CD14-positive monocyte (primary cell): Measurements from ENCODE around the gene FHOD3. TPM values are rescaled to one million over a fixed set of nuclear protein-coding genes. Genes with fewer than 3 reads are reported as not detected.

Source experiments
- DNase-seq, 3 donors: peaks; one replicate each; pipeline ENCODE4 v3.0.0-alpha.2; 2011 to 2022
- H2AFZ ChIP-seq: 2 replicates; pipeline ENCODE4 v1.6.0; 2012; ENCODE audit warnings: mild to moderate bottlenecking, low read depth, low read length, inconsistent platforms; ENCODE audit not compliant: insufficient read depth, poor library complexity, severe bottlenecking
- H3K27ac ChIP-seq, 2 donors: 1 replicate in 1 of 2; 2 replicates in 1 of 2; pipeline ENCODE4 v1.5.1; 2012 to 2013; ENCODE audit warnings: low read length in 2 of 2, control low read depth in 1 of 2, inconsistent platforms in 1 of 2, low read depth in 1 of 2, mild to moderate bottlenecking in 1 of 2
- H3K27me3 ChIP-seq, 2 donors: one replicate each; pipeline versions ENCODE4 v1.6.0 to v1.6.1; 2011 to 2013; ENCODE audit warnings: low read length in 2 of 2; ENCODE audit not compliant: control insufficient read depth in 2 of 2, insufficient read depth in 2 of 2
- H3K36me3 ChIP-seq, 2 donors: replicated peaks in 1 of 2; 1 replicate in 1 of 2; 2 replicates in 1 of 2; pipeline versions ENCODE4 v1.5.1 to v1.6.1; 2012 to 2013; ENCODE audit warnings: low read length in 2 of 2, control low read depth in 1 of 2, inconsistent platforms in 1 of 2, mild to moderate bottlenecking in 1 of 2; ENCODE audit not compliant: insufficient read depth in 2 of 2, control insufficient read depth in 1 of 2
- H3K4me1 ChIP-seq, 2 donors: 1 replicate in 1 of 2; 2 replicates in 1 of 2; pipeline versions ENCODE4 v1.5.1 to v1.6.1; 2012 to 2013; ENCODE audit warnings: low read length in 2 of 2, control low read depth in 1 of 2, inconsistent platforms in 1 of 2, mild to moderate bottlenecking in 1 of 2, moderate library complexity in 1 of 2; ENCODE audit not compliant: insufficient read depth in 2 of 2, control insufficient read depth in 1 of 2
- H3K4me2 ChIP-seq: replicated peaks from 2 replicates; pipeline ENCODE3; 2012; ENCODE audit warnings: low read length, moderate library complexity, mild to moderate bottlenecking; ENCODE audit not compliant: poor library complexity, severe bottlenecking; ENCODE audit errors: extremely low read depth
- H3K4me3 ChIP-seq, 3 experiments: fragments of 200-600 bp in 1 of 3; sonication (generic) in 1 of 3; replicated peaks in 1 of 3; 1 replicate in 2 of 3; 2 replicates in 1 of 3; pipeline ENCODE4 v1.5.1; 2011 to 2013; ENCODE audit warnings: low read length in 3 of 3, mild to moderate bottlenecking in 3 of 3, control low read depth in 2 of 3, low read depth in 2 of 3, inconsistent platforms in 1 of 3, moderate library complexity in 1 of 3
- H3K79me2 ChIP-seq: 2 replicates; pipeline ENCODE4 v1.6.0; 2012; ENCODE audit warnings: mild to moderate bottlenecking, control low read depth, inconsistent platforms, low read length, moderate library complexity; ENCODE audit not compliant: insufficient read depth
- H3K9ac ChIP-seq: 2 replicates; pipeline ENCODE4 v1.6.0; 2017; ENCODE audit warnings: low read length, mild to moderate bottlenecking; ENCODE audit not compliant: insufficient read depth, poor library complexity, severe bottlenecking
- H3K9me3 ChIP-seq, 2 donors: replicated peaks in 1 of 2; 1 replicate in 1 of 2; 2 replicates in 1 of 2; pipeline versions ENCODE4 v1.5.1 to v1.6.1; 2012 to 2013; ENCODE audit warnings: low read length in 2 of 2, control low read depth in 1 of 2; ENCODE audit not compliant: control insufficient read depth in 1 of 2, insufficient read depth in 1 of 2
- H4K20me1 ChIP-seq: 2 replicates; pipeline ENCODE4 v1.6.0; 2012; ENCODE audit warnings: mild to moderate bottlenecking, low read length, control low read depth, moderate library complexity; ENCODE audit not compliant: insufficient read depth
- H3K27ac Mint-ChIP-seq, 7 donors: one replicate each; pipeline ENCODE4 v1.8.0; 2020; ENCODE audit warnings: mild to moderate bottlenecking in 7 of 7, mixed read lengths in 7 of 7, moderate library complexity in 6 of 7, inconsistent platforms in 2 of 7
- H3K27me3 Mint-ChIP-seq, 3 donors: one replicate each; pipeline ENCODE4 v1.8.0; 2021 to 2022; ENCODE audit warnings: low read depth in 3 of 3, mild to moderate bottlenecking in 3 of 3, mixed read lengths in 3 of 3, moderate library complexity in 3 of 3, inconsistent platforms in 1 of 3
- H3K36me3 Mint-ChIP-seq, 2 donors: one replicate each; pipeline ENCODE4 v1.8.0; 2020; ENCODE audit warnings: mixed read lengths in 2 of 2, inconsistent platforms in 1 of 2, mild to moderate bottlenecking in 1 of 2
- H3K4me1 Mint-ChIP-seq: one replicate; pipeline ENCODE4 v1.8.0; 2020; ENCODE audit warnings: mild to moderate bottlenecking, mixed read lengths
- H3K4me3 Mint-ChIP-seq, 2 donors: one replicate each; pipeline ENCODE4 v1.8.0; 2020; ENCODE audit warnings: mild to moderate bottlenecking in 2 of 2, mixed read lengths in 2 of 2, moderate library complexity in 1 of 2
- H3K9me3 Mint-ChIP-seq, 7 donors: one replicate each; pipeline ENCODE4 v1.8.0; 2020 to 2022; ENCODE audit warnings: mixed read lengths in 7 of 7, mild to moderate bottlenecking in 6 of 7, moderate library complexity in 6 of 7, inconsistent platforms in 2 of 7
- CTCF ChIP-seq: fragments of 200-600 bp; IDR thresholded peaks from one replicate; pipeline ENCODE4 v1.8.0; 2022; ENCODE audit warnings: antibody characterized with exemption, mild to moderate bottlenecking
- WGBS: methylation state at CpG from one replicate; pipeline ENCODE4 v1.1.5; 2013; ENCODE audit warnings: missing lambda C conversion rate; ENCODE audit not compliant: insufficient coverage; 5-methylcytosine and 5-hydroxymethylcytosine counted together
- intact Hi-C, 2 donors: fragments of 100-400 bp; cut with micrococcal nuclease; formaldehyde crosslinking; loops; one replicate each; pipeline versions ENCODE4 v1.15.0 to v1.15.1; 2023
- polyA plus RNA-seq, 3 donors: library from polyadenylated mRNA; depleted of rRNA in 1 of 3; unstranded in 2 of 3; stranded (reverse) in 1 of 3; fragments of 300-500 nt in 2 of 3; fragments of >200 nt in 1 of 3; fragmentation: Illumina TruSeq in 2 of 3; gene quantifications; 1 replicate in 2 of 3; 2 replicates in 1 of 3; pipeline ENCODE4 v1.2.3, GENCODE V29; 2012 to 2021

Gene FHOD3
- polyA plus RNA-seq, 3 donors = not detected

GRCh38 chr18:36527051-36527450 lies 229.5 kb downstream of the FHOD3 start:
- Histone ChIP-seq H2AFZ (no peak overlapping the region), H3K4me3 (no peak overlapping the region), H3K27ac (no peak overlapping the region), H3K9ac (no peak overlapping the region), H3K4me1 (no peaks in the 10 kb centered on the region), H3K4me2 (no peak overlapping the region), H4K20me1 (no peaks in the 10 kb centered on the region), H3K36me3 (no peaks in the 10 kb centered on the region), H3K9me3 (peaks cover 0 to 4% of the 10 kb centered on the region in 2 donors), H3K27me3 (no peaks in the 10 kb centered on the region), H3K79me2 (no peaks in the 10 kb centered on the region)
- Mint-ChIP-seq H3K27ac (no peak overlapping the region), H3K4me3 (no peak overlapping the region), H3K4me1 (no peaks in the 10 kb centered on the region), H3K27me3 (peaks cover 1 to 3% (median 1%) of the 10 kb centered on the region in 3 donors), H3K9me3 (peaks cover 0 to 13% (median 7%) of the 10 kb centered on the region in 7 donors), H3K36me3 (no peaks in the 10 kb centered on the region)
- TF ChIP-seq CTCF = no peak
- WGBS = 95% methylated on average over 4 of the region's 6 CpGs
- intact Hi-C loops = no loop called here
- no peak for DNase-seq

GRCh38 chr18:36527740-36528455 lies 230.4 kb downstream of the FHOD3 start:
- H4K20me1 ChIP-seq = no peaks in the 10 kb centered on the region
- intact Hi-C loops = no loop called here
- Mint-ChIP-seq H3K27me3 (peaks cover 1 to 3% (median 1%) of the 10 kb centered on the region in 3 donors), H3K36me3 (no peaks in the 10 kb centered on the region), H3K9me3 (peaks cover 0 to 16% (median 7%) of the 10 kb centered on the region in 7 donors), H3K4me3 (no peak overlapping the region), H3K27ac (no peak overlapping the region), H3K4me1 (no peaks in the 10 kb centered on the region)
- H3K27ac ChIP-seq = no peak overlapping the region
- H3K36me3 ChIP-seq = no peaks in the 10 kb centered on the region
- no peak for TF ChIP-seq CTCF
- no peak overlapping the region for H2AFZ ChIP-seq
- peaks cover 0 to 4% of the 10 kb centered on the region in 2 donors for H3K9me3 ChIP-seq
- H3K4me2 ChIP-seq = no peak overlapping the region
- DNase-seq = no peak
- H3K79me2 ChIP-seq = no peaks in the 10 kb centered on the region
- H3K9ac ChIP-seq = no peak overlapping the region
- no peak overlapping the region for H3K4me3 ChIP-seq
- 80% methylated on average over 1 of the region's 2 CpGs for WGBS
- H3K27me3 ChIP-seq = no peaks in the 10 kb centered on the region
- H3K4me1 ChIP-seq = no peaks in the 10 kb centered on the region
